ENCODE measurements around the gene ZNF746.
"Not testable (repeated sequence)": the region's sequence is repeated elsewhere in the genome, so short reads cannot be mapped to it uniquely, and the experiment has no call there.

Gene ZNF746

GRCh38 chr7:149454006-149454405, 43.6 kb downstream of the ZNF746 start:
- TF ChIP-seq, protein P1, sequence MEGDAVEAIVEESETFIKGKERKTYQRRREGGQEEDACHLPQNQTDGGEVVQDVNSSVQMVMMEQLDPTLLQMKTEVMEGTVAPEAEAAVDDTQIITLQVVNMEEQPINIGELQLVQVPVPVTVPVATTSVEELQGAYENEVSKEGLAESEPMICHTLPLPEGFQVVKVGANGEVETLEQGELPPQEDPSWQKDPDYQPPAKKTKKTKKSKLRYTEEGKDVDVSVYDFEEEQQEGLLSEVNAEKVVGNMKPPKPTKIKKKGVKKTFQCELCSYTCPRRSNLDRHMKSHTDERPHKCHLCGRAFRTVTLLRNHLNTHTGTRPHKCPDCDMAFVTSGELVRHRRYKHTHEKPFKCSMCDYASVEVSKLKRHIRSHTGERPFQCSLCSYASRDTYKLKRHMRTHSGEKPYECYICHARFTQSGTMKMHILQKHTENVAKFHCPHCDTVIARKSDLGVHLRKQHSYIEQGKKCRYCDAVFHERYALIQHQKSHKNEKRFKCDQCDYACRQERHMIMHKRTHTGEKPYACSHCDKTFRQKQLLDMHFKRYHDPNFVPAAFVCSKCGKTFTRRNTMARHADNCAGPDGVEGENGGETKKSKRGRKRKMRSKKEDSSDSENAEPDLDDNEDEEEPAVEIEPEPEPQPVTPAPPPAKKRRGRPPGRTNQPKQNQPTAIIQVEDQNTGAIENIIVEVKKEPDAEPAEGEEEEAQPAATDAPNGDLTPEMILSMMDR (IDR thresholded peaks at IDR 0.05; ENCODE audit: insufficient read depth, missing control alignments): no peak
- FAIRE-seq: no peak
- no peak for DNase-seq (ENCODE audit: insufficient read length, low spot score)

- no peak for DNase-seq (ENCODE audit: insufficient read length, low spot score)
- no peak for FAIRE-seq
- TF ChIP-seq, protein P1 (IDR thresholded peaks at IDR 0.05; ENCODE audit: insufficient read depth, missing control alignments): no peak
These were observed 46.8 kb downstream of the ZNF746 start for GRCh38 chr7:149450821-149451220.

- FAIRE-seq (no peak), DNase-seq (ENCODE audit: insufficient read length, low spot score) (no peak)
- TF ChIP-seq, protein P1 (IDR thresholded peaks at IDR 0.05; ENCODE audit: insufficient read depth, missing control alignments): no peak
These were observed 47.7 kb downstream of the ZNF746 start for GRCh38 chr7:149449897-149450296.

- DNase-seq (ENCODE audit: insufficient read length, low spot score) (no peak), FAIRE-seq (no peak)
- TF ChIP-seq, protein P1 (IDR thresholded peaks at IDR 0.05; ENCODE audit: insufficient read depth, missing control alignments): no peak
These were observed 48.6 kb downstream of the ZNF746 start for GRCh38 chr7:149448961-149449360.

DNA sequence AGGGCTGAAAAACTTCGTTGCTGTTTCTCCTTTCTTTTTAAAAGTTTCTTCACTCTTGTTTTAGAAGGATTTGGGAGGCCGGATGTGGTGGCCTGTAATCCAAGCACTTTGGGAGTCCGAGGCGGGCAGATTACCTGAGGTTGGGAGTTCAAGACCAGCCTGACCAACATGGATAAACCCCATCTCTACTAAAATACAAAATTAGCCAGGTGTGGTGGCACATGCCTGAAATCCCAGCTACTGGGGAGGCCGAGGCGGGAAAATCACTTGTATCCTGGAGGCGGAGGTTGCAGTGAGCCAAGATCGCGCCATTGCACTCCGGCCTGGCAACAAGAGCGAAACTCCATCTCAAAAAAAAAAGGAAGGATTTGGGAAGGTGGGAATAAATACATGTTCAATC, 51.6 kb downstream of the ZNF746 start:
- not testable (repeated sequence) for DNase-seq (ENCODE audit: insufficient read length, low spot score); FAIRE-seq

- DNase-seq (ENCODE audit: insufficient read length, low spot score) (no peak), FAIRE-seq (no peak)
- TF ChIP-seq, protein P1 (IDR thresholded peaks at IDR 0.05; ENCODE audit: insufficient read depth, missing control alignments): no peak
These were observed 53.3 kb downstream of the ZNF746 start for GRCh38 chr7:149444287-149444686.

GRCh38 chr7:149443523-149443922, 54.1 kb downstream of the ZNF746 start:
- FAIRE-seq (no peak), DNase-seq (ENCODE audit: insufficient read length, low spot score) (no peak)
- TF ChIP-seq, protein P1 (IDR thresholded peaks at IDR 0.05; ENCODE audit: insufficient read depth, missing control alignments): no peak

DNA sequence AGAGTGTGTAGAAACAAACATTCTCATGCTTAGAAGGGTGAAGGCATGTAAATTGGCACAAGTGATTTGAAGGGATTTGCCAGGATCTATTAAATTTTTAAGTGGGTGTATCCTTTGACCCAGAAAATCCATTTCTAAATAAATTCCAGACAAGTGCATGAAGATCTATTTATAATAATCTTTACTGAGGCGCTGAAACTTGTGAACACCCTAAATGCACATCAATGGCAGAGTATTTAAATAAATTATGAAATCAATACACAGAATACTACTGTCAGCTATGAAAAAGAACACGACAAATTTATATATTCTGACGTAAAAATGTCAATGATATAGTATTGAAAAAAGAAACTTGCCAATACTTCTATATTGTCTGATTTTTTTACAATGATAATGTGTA, 54.7 kb downstream of the ZNF746 start:
- DNase-seq (ENCODE audit: insufficient read length, low spot score) (no peak), FAIRE-seq (no peak)
- TF ChIP-seq, protein P1 (IDR thresholded peaks at IDR 0.05; ENCODE audit: insufficient read depth, missing control alignments): no peak

Data from D721Med (cell line).